ENCODE results near the gene XKR3. TPM values are rescaled to one million over a fixed set of nuclear protein-coding genes. Genes with fewer than 3 reads are reported as not detected.

XKR3 gene
- total RNA-seq, 2 donors from 2014 or later: not detected

DNA sequence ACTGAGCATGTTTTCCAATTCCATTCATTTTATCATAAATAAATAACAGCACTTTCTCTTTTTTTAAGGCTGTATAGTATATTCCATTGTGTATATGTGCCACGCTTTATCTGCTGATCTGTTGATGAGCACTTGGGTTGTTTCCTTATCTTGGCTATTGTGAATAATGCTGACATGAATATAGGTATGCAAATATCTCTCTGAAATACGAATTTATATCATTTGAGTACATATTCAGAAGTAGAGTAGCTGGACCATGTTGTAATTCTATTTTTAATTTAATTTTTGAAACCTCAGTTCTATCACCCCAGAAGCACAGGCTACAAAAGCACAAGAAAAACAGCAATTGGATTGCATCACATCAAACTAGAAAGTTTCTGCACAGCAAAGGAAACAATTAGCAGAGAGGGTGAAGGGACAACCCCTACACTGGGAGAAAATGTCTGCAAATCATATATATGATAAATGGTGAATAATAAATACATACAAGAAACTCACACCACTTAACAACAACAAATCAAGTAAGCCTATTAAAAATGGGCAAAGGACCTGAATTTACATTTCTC lies 43.4 kb downstream of the XKR3 start:
- no peaks in the 10 kb centered on the region for H3K27me3 ChIP-seq (ENCODE audit: control insufficient read depth, insufficient read depth, low read length, poor library complexity, severe bottlenecking)
- no peaks in the 10 kb centered on the region for H3K36me3 ChIP-seq (ENCODE audit: control insufficient read depth, insufficient read depth, low read length)
- 75% methylated on average over 1 of the region's 2 CpGs; no CpG with 5 or more reads in 1 of the 2 experiments for WGBS, 2 experiments (ENCODE audit: insufficient coverage in 1 of 2, insufficient read length in 1 of 2)
- Mint-ChIP-seq H3K4me3 (no peak overlapping the region), H3K27me3 (ENCODE audit: insufficient read depth) (no peaks in the 10 kb centered on the region), H3K4me1 (peaks cover 5% of the 10 kb centered on the region), H3K9me3 (no peaks in the 10 kb centered on the region), H3K27ac (no peak overlapping the region), H3K36me3 (ENCODE audit: low read depth) (no peaks in the 10 kb centered on the region)
- TF ChIP-seq, protein P1, sequence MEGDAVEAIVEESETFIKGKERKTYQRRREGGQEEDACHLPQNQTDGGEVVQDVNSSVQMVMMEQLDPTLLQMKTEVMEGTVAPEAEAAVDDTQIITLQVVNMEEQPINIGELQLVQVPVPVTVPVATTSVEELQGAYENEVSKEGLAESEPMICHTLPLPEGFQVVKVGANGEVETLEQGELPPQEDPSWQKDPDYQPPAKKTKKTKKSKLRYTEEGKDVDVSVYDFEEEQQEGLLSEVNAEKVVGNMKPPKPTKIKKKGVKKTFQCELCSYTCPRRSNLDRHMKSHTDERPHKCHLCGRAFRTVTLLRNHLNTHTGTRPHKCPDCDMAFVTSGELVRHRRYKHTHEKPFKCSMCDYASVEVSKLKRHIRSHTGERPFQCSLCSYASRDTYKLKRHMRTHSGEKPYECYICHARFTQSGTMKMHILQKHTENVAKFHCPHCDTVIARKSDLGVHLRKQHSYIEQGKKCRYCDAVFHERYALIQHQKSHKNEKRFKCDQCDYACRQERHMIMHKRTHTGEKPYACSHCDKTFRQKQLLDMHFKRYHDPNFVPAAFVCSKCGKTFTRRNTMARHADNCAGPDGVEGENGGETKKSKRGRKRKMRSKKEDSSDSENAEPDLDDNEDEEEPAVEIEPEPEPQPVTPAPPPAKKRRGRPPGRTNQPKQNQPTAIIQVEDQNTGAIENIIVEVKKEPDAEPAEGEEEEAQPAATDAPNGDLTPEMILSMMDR (conservative IDR thresholded peaks at IDR 0.05): no peak
- H3K4me1 ChIP-seq (ENCODE audit: control insufficient read depth, insufficient read depth, low read length): no peaks in the 10 kb centered on the region
- no peak overlapping the region for H3K9ac ChIP-seq (ENCODE audit: extremely low read depth, low read length, poor library complexity, severe bottlenecking)
- peaks cover 59% of the 10 kb centered on the region for H3K9me3 ChIP-seq (ENCODE audit: control insufficient read depth, low read length)
- no peak for DNase-seq
- no peak overlapping the region for H3K27ac ChIP-seq (ENCODE audit: low read depth, low read length)
- no peak overlapping the region for H3K4me3 ChIP-seq (ENCODE audit: low read length)

DNA sequence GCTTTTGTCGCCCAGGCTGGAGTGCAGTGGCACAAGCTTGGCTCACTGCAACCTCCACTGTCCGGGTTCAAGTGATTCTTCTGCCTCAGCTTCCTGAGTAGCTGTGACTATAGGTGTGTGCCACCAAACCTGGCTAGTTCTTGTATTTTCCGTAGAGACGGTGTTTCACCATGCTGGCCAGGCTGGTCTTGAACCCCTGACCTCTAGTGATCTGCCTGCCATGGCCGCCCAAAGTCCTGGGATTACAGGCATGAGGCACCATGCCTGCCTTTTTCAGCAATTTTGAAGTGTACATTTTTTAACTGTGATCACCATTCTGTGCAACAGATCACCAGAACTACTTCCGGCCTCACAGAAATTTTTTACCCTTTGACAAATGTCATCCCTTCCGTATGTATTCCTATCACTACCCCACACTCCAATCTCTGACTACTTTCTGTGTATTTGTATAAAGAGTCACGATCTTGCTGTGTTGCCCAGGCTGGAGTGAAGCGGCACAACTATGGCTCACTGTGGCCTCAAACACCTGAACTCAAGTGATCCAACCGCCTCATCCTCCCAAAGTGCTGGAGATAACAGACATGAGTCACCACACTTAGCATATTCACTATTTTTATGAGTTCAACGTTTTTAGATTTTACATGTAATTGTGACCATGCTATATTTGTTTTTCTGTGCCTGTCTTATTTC lies 44.0 kb downstream of the XKR3 start:
- Mint-ChIP-seq H3K27me3 (ENCODE audit: insufficient read depth) (no peaks in the 10 kb centered on the region), H3K4me3 (no peak overlapping the region), H3K9me3 (no peaks in the 10 kb centered on the region), H3K27ac (no peak overlapping the region), H3K4me1 (peaks cover 5% of the 10 kb centered on the region), H3K36me3 (ENCODE audit: low read depth) (no peaks in the 10 kb centered on the region)
- H3K4me3 ChIP-seq (ENCODE audit: low read length): no peak overlapping the region
- WGBS, 2 experiments (ENCODE audit: insufficient coverage in 1 of 2, insufficient read length in 1 of 2): 75 to 78% methylated on average over 4 to 11 of the region's 11 CpGs
- H3K4me1 ChIP-seq (ENCODE audit: control insufficient read depth, insufficient read depth, low read length): no peaks in the 10 kb centered on the region
- no peak for DNase-seq
- no peaks in the 10 kb centered on the region for H3K27me3 ChIP-seq (ENCODE audit: control insufficient read depth, insufficient read depth, low read length, poor library complexity, severe bottlenecking)
- H3K27ac ChIP-seq (ENCODE audit: low read depth, low read length): no peak overlapping the region
- TF ChIP-seq, protein P1 (conservative IDR thresholded peaks at IDR 0.05): no peak
- H3K9ac ChIP-seq (ENCODE audit: extremely low read depth, low read length, poor library complexity, severe bottlenecking): no peak overlapping the region
- H3K36me3 ChIP-seq (ENCODE audit: control insufficient read depth, insufficient read depth, low read length): no peaks in the 10 kb centered on the region
- peaks cover 53% of the 10 kb centered on the region for H3K9me3 ChIP-seq (ENCODE audit: control insufficient read depth, low read length)

DNA sequence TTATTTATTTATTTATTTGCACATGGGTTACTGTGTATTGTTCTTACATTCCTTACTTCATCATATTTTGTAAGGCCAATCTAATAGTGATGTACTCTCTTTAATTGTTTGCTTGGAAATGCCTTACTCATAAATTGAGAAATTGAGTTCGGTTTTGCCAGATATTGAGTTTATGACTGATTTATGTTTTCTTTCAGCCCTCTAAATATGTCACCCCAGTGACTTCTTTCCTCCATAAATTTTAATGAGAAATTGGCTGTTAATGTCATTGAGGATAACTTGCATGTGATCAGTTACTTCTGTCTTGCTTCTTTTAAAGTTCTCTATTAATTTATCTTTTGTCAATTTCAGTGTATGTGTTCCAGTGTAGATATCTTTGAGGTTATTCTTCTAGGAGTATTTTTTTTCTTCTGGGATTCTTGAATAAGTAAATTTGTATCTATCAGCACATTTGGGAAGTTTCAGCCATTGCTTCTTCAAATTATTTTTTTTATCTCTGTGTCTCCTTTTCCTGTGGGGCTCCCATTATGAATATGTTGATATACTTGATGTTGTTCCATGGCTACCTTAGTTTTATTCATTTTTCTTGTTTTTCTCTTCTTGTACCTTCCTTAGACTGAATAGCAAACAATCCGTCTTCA lies 47.8 kb downstream of the XKR3 start:
- H3K9ac ChIP-seq (ENCODE audit: extremely low read depth, low read length, poor library complexity, severe bottlenecking): no peak overlapping the region
- no peaks in the 10 kb centered on the region for H3K27me3 ChIP-seq (ENCODE audit: control insufficient read depth, insufficient read depth, low read length, poor library complexity, severe bottlenecking)
- no peaks in the 10 kb centered on the region for H3K36me3 ChIP-seq (ENCODE audit: control insufficient read depth, insufficient read depth, low read length)
- no peak for DNase-seq
- Mint-ChIP-seq H3K27ac (no peak overlapping the region), H3K4me3 (no peak overlapping the region), H3K4me1 (peaks cover 8% of the 10 kb centered on the region), H3K36me3 (ENCODE audit: low read depth) (no peaks in the 10 kb centered on the region), H3K9me3 (no peaks in the 10 kb centered on the region), H3K27me3 (ENCODE audit: insufficient read depth) (no peaks in the 10 kb centered on the region)
- H3K4me1 ChIP-seq (ENCODE audit: control insufficient read depth, insufficient read depth, low read length): no peaks in the 10 kb centered on the region
- TF ChIP-seq, protein P1 (conservative IDR thresholded peaks at IDR 0.05): no peak
- no peak overlapping the region for H3K27ac ChIP-seq (ENCODE audit: low read depth, low read length)
- H3K9me3 ChIP-seq (ENCODE audit: control insufficient read depth, low read length): peaks cover 64% of the 10 kb centered on the region
- 48% methylated on average over 2 of the region's 2 CpGs; no CpG with 5 or more reads in 1 of the 2 experiments for WGBS, 2 experiments (ENCODE audit: insufficient coverage in 1 of 2, insufficient read length in 1 of 2)
- no peak overlapping the region for H3K4me3 ChIP-seq (ENCODE audit: low read length)
